Neural progenitor cell (in vitro differentiated cells): ENCODE results near the gene PTX4.
"Not testable (repeated sequence)": the region's sequence is repeated elsewhere in the genome, so short reads cannot be mapped to it uniquely, and the experiment has no call there.

Source experiments
- CTCF ChIP-seq: fragments of 200-600 bp; sonication (generic); IDR thresholded peaks from 2 replicates; pipeline ENCODE4 v1.5.1; 2017; ENCODE audit warnings: antibody characterized with exemption, mild to moderate bottlenecking
- EZH2 ChIP-seq: fragments of 200-600 bp; sonication (generic); IDR thresholded peaks from 2 replicates; pipeline ENCODE4 v1.6.1; 2017; ENCODE audit warnings: antibody characterized with exemption, mild to moderate bottlenecking, moderate library complexity

GRCh38 chr16:1469141-1469540 is 19.6 kb downstream of the PTX4 start:
- not testable (repeated sequence) for TF ChIP-seq CTCF, EZH2
